ENCODE results near the gene NAA16. TPM values are rescaled to one million over a fixed set of nuclear protein-coding genes. Genes with fewer than 3 reads are reported as not detected.

NAA16 gene
- total RNA-seq, 6 experiments from 2014 or later, result 8.9 to 13.6 (median 10.2) TPM

DNA sequence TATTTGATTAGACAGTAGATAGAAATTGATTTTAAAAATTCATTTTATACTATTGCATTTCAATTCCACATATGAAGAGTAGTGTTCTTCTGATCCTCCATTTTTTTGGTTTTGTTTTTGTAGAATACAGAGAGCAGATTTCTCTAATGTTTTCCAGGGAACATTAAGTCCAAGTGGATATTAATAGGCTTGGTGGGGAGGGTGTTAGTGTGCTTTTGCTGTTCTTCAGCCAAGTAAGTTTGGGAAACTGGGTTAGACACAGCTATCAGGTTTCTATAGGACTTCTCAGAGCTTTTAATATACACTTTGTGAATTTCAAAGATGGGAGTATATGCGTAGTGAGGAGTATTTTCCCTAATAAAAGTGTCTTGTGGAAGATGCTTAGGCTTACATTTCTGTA, 21.8 kb downstream of the NAA16 start:
- TF ChIP-seq, protein P1, sequence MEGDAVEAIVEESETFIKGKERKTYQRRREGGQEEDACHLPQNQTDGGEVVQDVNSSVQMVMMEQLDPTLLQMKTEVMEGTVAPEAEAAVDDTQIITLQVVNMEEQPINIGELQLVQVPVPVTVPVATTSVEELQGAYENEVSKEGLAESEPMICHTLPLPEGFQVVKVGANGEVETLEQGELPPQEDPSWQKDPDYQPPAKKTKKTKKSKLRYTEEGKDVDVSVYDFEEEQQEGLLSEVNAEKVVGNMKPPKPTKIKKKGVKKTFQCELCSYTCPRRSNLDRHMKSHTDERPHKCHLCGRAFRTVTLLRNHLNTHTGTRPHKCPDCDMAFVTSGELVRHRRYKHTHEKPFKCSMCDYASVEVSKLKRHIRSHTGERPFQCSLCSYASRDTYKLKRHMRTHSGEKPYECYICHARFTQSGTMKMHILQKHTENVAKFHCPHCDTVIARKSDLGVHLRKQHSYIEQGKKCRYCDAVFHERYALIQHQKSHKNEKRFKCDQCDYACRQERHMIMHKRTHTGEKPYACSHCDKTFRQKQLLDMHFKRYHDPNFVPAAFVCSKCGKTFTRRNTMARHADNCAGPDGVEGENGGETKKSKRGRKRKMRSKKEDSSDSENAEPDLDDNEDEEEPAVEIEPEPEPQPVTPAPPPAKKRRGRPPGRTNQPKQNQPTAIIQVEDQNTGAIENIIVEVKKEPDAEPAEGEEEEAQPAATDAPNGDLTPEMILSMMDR (IDR thresholded peaks at IDR 0.05), result no peak
- H3K9me3 Mint-ChIP-seq, result no peaks in the 10 kb centered on the region
- H3K4me1 Mint-ChIP-seq (ENCODE audit: low read depth), result peaks cover 5% of the 10 kb centered on the region
- H3K27me3 Mint-ChIP-seq (ENCODE audit: insufficient read depth), result no peaks in the 10 kb centered on the region; the same call in 1 of the 2 replicates
- peaks cover 9% of the 10 kb centered on the region; the same call in 1 of the 2 replicates for H3K36me3 Mint-ChIP-seq (ENCODE audit: low read depth)
- no peak for DNase-seq
- no peak overlapping the region for H3K27ac Mint-ChIP-seq
- no peak overlapping the region for H3K4me3 Mint-ChIP-seq

DNA sequence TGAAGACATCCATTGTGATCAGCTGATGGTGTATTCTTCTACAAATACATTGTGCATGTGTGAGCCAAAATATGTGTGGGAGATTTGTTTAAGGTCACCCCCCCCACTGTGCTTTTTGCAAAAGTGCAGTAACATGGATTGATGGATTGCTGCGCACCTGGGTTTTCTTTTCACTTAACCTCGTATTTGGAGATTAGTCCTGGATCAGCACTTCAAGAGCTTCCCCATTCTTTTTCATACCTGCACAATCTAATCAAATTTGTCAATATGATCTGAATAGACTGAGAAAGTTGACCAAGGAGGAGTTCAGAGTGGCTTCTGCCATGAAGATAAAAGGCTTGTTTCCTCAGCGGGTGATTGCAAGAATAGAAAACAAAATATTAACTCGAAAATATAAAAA, 23.7 kb downstream of the NAA16 start:
- H3K4me3 Mint-ChIP-seq, result no peak overlapping the region
- H3K4me1 Mint-ChIP-seq (ENCODE audit: low read depth), result no peaks in the 10 kb centered on the region
- no peaks in the 10 kb centered on the region; the same call in 1 of the 2 replicates for H3K27me3 Mint-ChIP-seq (ENCODE audit: insufficient read depth)

DNA sequence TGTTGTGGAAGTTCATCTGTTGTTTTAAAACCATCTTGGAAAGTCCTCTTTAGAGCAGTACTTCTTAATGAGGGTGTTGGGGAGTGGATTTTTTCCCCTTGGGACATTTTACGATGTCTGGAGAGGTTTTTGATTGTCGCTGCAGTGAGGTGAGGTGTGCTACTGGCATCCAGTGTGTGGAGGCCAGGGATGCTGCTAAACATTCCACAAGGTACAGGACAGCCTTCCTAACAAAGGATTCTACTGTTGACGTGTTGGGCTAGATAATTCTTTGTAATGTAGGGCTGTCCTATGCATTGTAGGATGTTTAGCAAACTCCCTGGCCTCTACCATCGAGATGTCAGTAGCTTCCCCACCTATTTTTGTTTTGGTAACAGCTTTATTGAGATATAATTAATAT, 33.3 kb downstream of the NAA16 start:
- Mint-ChIP-seq H3K4me1 (ENCODE audit: low read depth) (no peaks in the 10 kb centered on the region; the same call in 1 of the 2 replicates), H3K27ac (no peak overlapping the region), H3K27me3 (ENCODE audit: insufficient read depth) (no peaks in the 10 kb centered on the region; the same call in 1 of the 2 replicates), H3K36me3 (ENCODE audit: low read depth) (peaks cover 46% of the 10 kb centered on the region), H3K9me3 (no peaks in the 10 kb centered on the region), H3K4me3 (no peak overlapping the region)
- TF ChIP-seq, protein P1 (IDR thresholded peaks at IDR 0.05), result no peak
- DNase-seq, result no peak

More for the DNA sequence above, 23.7 kb downstream of the NAA16 start:
- no peak for DNase-seq
- Mint-ChIP-seq H3K36me3 (ENCODE audit: low read depth) (peaks cover 9% of the 10 kb centered on the region; the same call in 1 of the 2 replicates), H3K9me3 (no peaks in the 10 kb centered on the region), H3K27ac (no peak overlapping the region)
- TF ChIP-seq, protein P1 (IDR thresholded peaks at IDR 0.05), result no peak

DNA sequence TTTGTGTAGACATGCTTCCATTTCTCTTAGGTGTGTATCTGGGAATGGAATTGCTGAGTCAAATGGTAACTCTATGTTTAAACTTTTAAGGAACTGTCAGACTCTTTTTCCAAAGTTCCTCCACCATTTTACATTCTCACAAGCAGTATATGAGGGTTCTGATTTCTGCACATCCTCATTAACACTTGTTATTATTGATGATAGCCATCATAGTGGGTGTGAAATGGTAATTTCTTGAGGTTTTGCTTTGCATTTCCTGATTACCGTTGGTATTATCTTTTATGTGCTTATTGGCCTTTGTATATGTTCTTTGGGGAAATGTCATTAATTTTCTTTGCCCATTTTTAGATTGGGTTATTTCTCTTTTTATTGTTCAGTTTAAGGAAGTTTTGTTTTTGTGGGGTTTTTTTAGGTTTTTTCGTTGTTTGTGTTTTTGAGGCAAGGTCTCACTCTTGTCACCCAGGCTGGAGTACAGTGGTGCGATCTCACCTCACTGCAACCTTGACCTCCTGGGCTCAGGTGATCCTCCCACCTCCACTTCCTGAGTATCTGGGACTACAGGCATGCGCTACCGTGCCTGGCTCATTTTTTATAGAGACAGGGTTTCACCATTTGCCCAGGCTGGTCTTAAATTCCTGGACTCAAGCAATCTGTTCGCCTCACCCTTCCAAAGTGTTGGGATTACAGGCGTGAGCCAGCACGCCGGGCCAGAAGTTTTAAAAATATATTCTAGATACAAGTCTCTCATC, 34.3 kb downstream of the NAA16 start:
- H3K27ac Mint-ChIP-seq, result no peak overlapping the region

DNA sequence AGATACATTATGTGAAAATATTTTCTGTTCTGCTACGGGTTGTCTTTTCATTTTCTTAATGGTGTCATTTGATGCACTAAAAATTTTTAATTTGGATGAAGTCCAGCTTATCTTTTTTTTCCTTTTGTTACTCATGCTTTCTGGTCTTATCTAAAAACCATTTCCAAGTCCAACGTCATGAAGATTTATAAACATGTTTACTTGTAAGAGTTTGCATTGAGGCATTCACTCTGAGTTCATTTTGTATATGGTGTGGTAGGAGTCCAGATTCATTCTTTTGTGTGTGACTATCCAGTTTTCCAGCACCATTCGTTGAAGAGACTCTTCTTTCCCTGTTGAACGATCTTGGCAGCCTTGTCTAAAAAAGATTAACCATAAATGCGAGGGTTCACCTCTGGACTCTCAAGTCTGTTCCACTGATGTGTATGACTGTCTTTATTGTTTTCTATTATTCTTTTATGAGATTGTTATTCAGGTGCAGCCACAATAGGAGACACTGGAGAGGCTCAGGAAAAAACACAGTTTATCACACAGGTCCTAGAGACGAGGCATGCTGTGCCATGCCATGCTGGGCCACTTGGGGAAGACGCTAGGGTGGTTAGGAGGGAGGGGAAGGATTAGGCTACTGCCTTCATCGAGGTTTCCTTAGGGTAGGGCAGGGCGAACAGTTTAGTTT, 35.0 kb downstream of the NAA16 start:
- Mint-ChIP-seq H3K36me3 (ENCODE audit: low read depth) (peaks cover 36% of the 10 kb centered on the region), H3K9me3 (no peaks in the 10 kb centered on the region), H3K4me3 (no peak overlapping the region), H3K27me3 (ENCODE audit: insufficient read depth) (no peaks in the 10 kb centered on the region; the same call in 1 of the 2 replicates), H3K4me1 (ENCODE audit: low read depth) (no peaks in the 10 kb centered on the region; the same call in 1 of the 2 replicates), H3K27ac (no peak overlapping the region)
- DNase-seq, result no peak
- TF ChIP-seq, protein P1 (IDR thresholded peaks at IDR 0.05), result no peak

More for the DNA sequence above, 34.3 kb downstream of the NAA16 start:
- no peaks in the 10 kb centered on the region; the same call in 1 of the 2 replicates for H3K4me1 Mint-ChIP-seq (ENCODE audit: low read depth)
- TF ChIP-seq, protein P1 (IDR thresholded peaks at IDR 0.05), result no peak
- H3K36me3 Mint-ChIP-seq (ENCODE audit: low read depth), result peaks cover 42% of the 10 kb centered on the region
- DNase-seq, result no peak
- no peaks in the 10 kb centered on the region for H3K9me3 Mint-ChIP-seq
- H3K27me3 Mint-ChIP-seq (ENCODE audit: insufficient read depth), result no peaks in the 10 kb centered on the region; the same call in 1 of the 2 replicates
- H3K4me3 Mint-ChIP-seq, result no peak overlapping the region

Measured in HFFc6 (cell line).